Muscle of leg (tissue), 11 donors: ENCODE measurements around the gene TRPM3. TPM values are rescaled to one million over a fixed set of nuclear protein-coding genes. Genes with fewer than 3 reads are reported as not detected.

Source experiments
- DNase-seq: peaks from one replicate; pipeline ENCODE4 v3.0.0; 2013
- H3K27ac ChIP-seq: one replicate; pipeline ENCODE4 v1.5.1; 2013; ENCODE audit warnings: mild to moderate bottlenecking, low read length, control low read depth
- H3K27me3 ChIP-seq: one replicate; pipeline ENCODE4 v1.6.1; 2013; ENCODE audit warnings: low read length; ENCODE audit not compliant: control insufficient read depth, insufficient read depth
- H3K36me3 ChIP-seq: one replicate; pipeline ENCODE4 v1.6.1; 2013; ENCODE audit warnings: low read length; ENCODE audit not compliant: control insufficient read depth, insufficient read depth
- H3K4me1 ChIP-seq: one replicate; pipeline ENCODE4 v1.6.1; 2013; ENCODE audit warnings: low read length; ENCODE audit not compliant: control insufficient read depth, insufficient read depth
- H3K4me3 ChIP-seq: one replicate; pipeline ENCODE4 v1.5.1; 2013; ENCODE audit warnings: low read length, control low read depth
- H3K9me3 ChIP-seq: replicated peaks from 2 replicates; pipeline ENCODE4 v1.6.1; 2013; ENCODE audit warnings: low read depth, low read length; ENCODE audit not compliant: control insufficient read depth
- WGBS: methylation state at CpG from one replicate; pipeline ENCODE4 v1.1.5; 2013; ENCODE audit warnings: missing lambda C conversion rate; ENCODE audit not compliant: insufficient coverage; 5-methylcytosine and 5-hydroxymethylcytosine counted together
- polyA plus RNA-seq, 8 donors: library from polyadenylated mRNA; unstranded; fragments of 120-200 nt; gene quantifications; one replicate each; pipeline versions ENCODE4 v1.2.1 to v1.2.3, GENCODE V29; 2013; ENCODE audit warnings: inconsistent platforms in 1 of 8, low replicate concordance in 1 of 8; ENCODE audit not compliant: insufficient read length in 8 of 8, insufficient read depth in 1 of 8
- total RNA-seq: library from RNA; stranded (reverse); fragments of 120-200 nt; gene quantifications from one replicate; pipeline ENCODE4 v1.2.4, GENCODE V29; 2013

The TRPM3 gene
- total and polyA plus RNA-seq, 9 donors: 0.14 to 0.66 (median 0.31) TPM

DNA sequence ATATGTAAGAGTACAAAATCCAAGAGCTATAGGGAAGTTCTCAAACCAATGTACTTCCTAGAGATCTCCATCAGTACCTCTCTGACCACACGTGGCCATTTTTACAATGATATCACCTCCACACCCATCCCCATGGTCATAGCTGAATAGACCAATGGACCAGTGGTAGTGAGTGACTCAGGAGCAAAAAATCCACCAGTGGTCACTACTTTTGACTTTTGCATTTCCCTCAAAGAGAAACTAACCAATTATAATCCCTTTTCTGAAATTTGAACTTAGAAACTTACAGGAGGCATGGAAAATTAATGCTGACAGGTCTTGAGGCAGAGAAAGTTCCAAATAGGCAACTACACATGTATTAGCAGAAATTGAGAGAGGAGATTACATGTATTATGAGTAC, 238.4 kb downstream of the TRPM3 start:
- Histone ChIP-seq H3K27ac (no peak overlapping the region), H3K27me3 (no peaks in the 10 kb centered on the region), H3K36me3 (no peaks in the 10 kb centered on the region), H3K4me3 (no peak overlapping the region), H3K9me3 (no peaks in the 10 kb centered on the region), H3K4me1 (no peaks in the 10 kb centered on the region)
- no CpG with 5 or more reads among the region's 1 CpG for WGBS
- DNase-seq: no peak

DNA sequence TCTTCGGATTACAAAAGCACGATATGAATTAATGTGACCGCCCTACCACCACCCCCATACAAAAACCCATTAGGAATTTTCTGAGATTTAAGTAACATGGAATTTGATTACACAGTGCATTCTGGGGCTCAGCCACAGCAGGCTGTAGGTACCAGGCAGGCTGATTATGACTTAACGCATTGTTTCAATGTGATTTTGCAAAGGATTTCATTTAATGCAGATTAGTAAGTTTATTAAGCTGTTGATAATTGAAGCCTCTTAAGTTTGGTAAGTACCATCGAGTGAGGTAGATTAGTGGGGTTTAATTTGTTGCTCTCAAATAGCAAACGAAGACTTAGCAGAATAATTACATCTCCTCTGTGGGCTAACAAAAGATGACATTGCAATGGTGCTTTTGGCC, 240.1 kb downstream of the TRPM3 start:
- H3K36me3 ChIP-seq: no peaks in the 10 kb centered on the region
- H3K4me3 ChIP-seq: no peak overlapping the region
- 100% methylated on average over 1 of the region's 6 CpGs for WGBS
- no peak for DNase-seq
- no peak overlapping the region for H3K27ac ChIP-seq
- H3K27me3 ChIP-seq: no peaks in the 10 kb centered on the region
- H3K9me3 ChIP-seq: no peaks in the 10 kb centered on the region
- no peaks in the 10 kb centered on the region for H3K4me1 ChIP-seq

DNA sequence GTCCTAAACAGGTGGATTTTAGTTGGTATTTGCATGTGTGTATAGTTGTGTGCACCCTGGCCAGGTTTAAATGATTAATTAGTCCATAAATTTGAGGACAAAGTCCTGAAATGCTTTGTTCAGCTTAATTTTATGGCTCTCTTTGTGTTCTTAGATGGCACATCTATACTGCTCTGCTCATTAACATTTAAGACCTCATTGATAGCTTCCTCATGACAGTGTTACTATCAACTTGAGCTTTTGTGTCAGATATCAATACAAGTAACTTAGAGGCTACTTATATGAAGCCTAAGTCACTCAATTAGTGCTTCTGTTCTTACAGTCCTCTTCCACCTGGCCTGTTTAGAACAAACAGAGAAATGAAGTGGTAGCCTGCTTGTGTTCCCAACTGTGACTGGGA, 240.9 kb downstream of the TRPM3 start:
- H3K9me3 ChIP-seq: no peaks in the 10 kb centered on the region
- no peak overlapping the region for H3K27ac ChIP-seq
- no peak for DNase-seq
- H3K4me3 ChIP-seq: no peak overlapping the region
- H3K27me3 ChIP-seq: no peaks in the 10 kb centered on the region
- H3K36me3 ChIP-seq: no peaks in the 10 kb centered on the region
- no peaks in the 10 kb centered on the region for H3K4me1 ChIP-seq

DNA sequence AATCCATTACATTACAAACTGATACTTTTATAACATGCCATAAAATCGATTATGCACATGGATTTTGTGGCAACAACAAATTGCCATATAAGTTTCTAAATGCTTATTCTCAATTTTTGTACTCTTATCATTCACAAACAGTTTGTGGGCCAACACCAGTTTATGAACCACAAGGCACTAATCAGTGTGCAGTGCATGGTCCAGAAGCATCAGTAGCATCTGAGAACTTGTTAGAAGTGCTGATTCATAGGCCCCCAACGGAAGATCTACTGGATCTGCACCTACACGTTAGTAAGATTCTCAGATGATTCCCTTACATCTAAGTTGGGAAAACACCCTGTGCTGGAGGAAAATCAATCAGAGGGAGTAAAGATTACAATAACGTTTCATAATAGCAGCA, 242.8 kb downstream of the TRPM3 start:
- no CpG with 5 or more reads among the region's 4 CpGs for WGBS
- Histone ChIP-seq H3K4me3 (no peak overlapping the region), H3K27me3 (no peaks in the 10 kb centered on the region)

DNA sequence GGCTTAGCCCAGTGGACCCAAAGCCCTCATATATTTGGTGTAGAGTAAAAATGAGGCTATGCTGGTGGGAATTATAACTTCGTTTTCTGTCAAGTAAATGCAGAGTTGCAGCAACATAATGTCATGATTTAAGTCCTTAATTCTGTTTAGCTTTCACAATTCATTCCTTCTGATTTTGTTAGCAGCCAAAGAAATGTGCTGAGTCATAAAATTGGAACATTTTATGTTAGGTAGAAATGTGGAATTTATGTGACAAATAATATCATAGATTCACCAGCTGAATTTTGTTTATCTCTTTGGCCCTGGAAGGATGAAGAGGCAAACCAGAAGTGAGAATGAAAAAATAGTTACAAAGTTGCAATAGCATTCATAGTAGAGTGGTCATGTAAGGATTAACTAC, 247.0 kb downstream of the TRPM3 start:
- no peaks in the 10 kb centered on the region for H3K4me1 ChIP-seq
- H3K36me3 ChIP-seq: no peaks in the 10 kb centered on the region
- no peak for DNase-seq
- H3K4me3 ChIP-seq: no peak overlapping the region
- no peak overlapping the region for H3K27ac ChIP-seq
- H3K27me3 ChIP-seq: no peaks in the 10 kb centered on the region
- no peaks in the 10 kb centered on the region for H3K9me3 ChIP-seq
- no CpG with 5 or more reads among the region's 1 CpG for WGBS

More for the DNA sequence above, 242.8 kb downstream of the TRPM3 start:
- no peaks in the 10 kb centered on the region for H3K9me3 ChIP-seq
- no peaks in the 10 kb centered on the region for H3K36me3 ChIP-seq
- no peak overlapping the region for H3K27ac ChIP-seq
- H3K4me1 ChIP-seq: no peaks in the 10 kb centered on the region
- DNase-seq: no peak

DNA sequence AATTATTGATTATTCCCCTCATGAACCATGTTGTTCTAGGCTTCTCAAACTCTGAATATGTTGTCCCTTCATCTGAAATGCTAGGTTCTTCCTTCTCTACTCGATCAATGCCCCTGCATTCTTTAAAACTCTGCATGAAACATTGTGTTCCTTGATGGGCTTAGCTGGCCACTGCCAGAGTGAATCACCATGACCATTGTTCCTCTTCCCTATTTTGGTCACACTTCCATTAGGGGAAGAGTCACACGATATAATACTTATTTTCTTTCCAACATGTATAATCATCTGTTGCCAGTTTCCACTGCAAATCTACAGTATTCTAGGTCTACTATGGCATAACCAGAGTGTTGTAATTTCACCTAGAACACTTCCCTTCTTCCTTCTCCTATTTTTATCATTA, 247.9 kb downstream of the TRPM3 start:
- Histone ChIP-seq H3K4me1 (no peaks in the 10 kb centered on the region), H3K4me3 (no peak overlapping the region), H3K36me3 (no peaks in the 10 kb centered on the region), H3K9me3 (no peaks in the 10 kb centered on the region), H3K27ac (no peak overlapping the region), H3K27me3 (no peaks in the 10 kb centered on the region)
- DNase-seq: no peak
- 61% methylated on average over 2 of the region's 2 CpGs for WGBS

DNA sequence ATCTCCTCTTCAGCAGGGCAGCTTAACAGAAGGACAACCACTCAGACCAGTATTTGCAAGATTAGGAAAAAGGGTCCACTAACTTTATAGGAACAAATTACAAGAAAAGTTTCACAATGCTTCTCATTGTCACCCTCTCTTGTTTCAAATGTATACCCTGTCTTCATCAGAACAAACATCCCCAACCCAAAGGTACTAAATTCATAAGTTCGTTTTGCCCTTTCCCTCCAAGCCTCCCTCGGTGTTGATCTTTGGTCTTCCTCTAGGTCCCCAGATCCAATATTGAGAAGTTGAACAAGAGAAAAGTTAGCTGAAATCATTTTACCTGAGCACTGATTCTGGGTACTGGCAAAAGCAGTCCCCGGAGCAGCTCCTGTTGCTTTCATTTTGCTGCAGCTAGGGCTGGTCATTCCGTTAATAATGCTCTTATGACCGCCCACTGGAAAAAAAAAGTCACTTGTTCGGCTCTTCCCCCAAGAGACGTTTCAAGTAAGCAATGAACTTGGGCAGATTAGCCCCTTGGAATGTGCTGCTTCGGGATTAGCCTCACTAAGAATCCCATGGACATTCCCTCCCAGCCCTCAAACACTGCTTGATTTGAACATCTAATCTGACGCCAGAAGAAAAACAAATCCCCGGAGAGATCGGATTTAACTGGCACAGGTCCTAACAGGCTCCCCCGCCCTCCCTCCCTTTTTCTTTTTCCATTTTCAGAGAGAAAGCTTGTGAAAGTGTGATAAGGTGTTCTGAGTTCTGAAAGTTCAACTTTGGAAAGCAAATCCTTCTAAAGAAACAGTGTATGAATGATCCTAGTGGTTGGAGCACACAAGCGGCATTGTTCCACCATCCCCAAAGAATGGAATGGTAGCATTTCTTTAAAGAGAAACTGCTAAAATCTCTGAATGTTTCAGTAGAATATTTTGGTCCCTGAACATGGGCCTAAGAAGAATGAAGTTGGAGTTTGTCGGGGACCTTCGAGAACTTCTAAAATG, 252.5 kb downstream of the TRPM3 start:
- Histone ChIP-seq H3K4me1 (no peaks in the 10 kb centered on the region), H3K27ac (no peak overlapping the region), H3K9me3 (no peaks in the 10 kb centered on the region), H3K36me3 (no peaks in the 10 kb centered on the region), H3K27me3 (no peaks in the 10 kb centered on the region), H3K4me3 (peak overlapping the region; percentile 5)
- DNase-seq: peak; percentile 18
- WGBS: 47% methylated on average over 6 of the region's 15 CpGs

DNA sequence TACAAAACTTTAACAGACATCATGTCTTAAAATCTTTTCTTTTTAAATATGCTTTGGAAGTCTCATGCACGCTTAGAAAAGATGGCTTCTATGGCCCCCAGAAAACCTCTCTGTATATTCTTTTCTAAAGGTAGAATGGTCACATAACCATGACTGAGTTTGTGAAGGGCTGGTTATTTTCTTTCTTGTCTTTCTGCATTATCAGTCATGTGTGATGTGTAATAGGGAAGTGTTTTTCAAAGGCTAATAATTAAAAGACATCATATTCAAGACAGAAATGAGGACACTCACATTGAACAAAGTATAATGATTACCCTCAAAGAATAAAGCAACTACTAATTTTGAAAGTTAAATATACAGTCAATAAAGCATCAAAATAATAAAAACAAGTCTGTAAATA, 253.4 kb downstream of the TRPM3 start:
- no peaks in the 10 kb centered on the region for H3K9me3 ChIP-seq
- no peaks in the 10 kb centered on the region for H3K36me3 ChIP-seq
- no peaks in the 10 kb centered on the region for H3K27me3 ChIP-seq
- no peak for DNase-seq
- no peak overlapping the region for H3K27ac ChIP-seq
- no peak overlapping the region for H3K4me3 ChIP-seq
- H3K4me1 ChIP-seq: no peaks in the 10 kb centered on the region
- no CpG with 5 or more reads among the region's 1 CpG for WGBS

DNA sequence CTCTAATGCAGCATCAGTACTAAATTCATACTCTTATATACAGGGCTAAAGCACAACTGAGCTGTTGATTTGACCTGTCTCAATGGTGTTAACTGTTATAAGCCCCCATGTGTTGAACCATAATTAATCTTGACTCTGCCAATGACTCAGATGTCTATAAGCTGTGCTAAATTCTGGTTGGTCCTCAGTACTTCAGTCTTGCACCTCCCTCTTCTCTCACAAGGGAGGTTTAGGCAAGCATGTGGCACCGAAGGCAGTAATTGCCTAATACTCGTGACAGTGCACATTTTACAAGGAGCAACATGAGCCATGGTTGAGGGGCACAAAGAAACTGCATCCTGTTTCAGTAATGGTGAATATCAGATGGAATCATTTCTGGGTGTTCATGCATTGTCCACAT, 255.9 kb downstream of the TRPM3 start:
- Histone ChIP-seq H3K4me1 (no peaks in the 10 kb centered on the region), H3K36me3 (no peaks in the 10 kb centered on the region), H3K4me3 (no peak overlapping the region), H3K9me3 (no peaks in the 10 kb centered on the region), H3K27me3 (no peaks in the 10 kb centered on the region), H3K27ac (no peak overlapping the region)
- WGBS: 51% methylated on average over 2 of the region's 2 CpGs
- no peak for DNase-seq

DNA sequence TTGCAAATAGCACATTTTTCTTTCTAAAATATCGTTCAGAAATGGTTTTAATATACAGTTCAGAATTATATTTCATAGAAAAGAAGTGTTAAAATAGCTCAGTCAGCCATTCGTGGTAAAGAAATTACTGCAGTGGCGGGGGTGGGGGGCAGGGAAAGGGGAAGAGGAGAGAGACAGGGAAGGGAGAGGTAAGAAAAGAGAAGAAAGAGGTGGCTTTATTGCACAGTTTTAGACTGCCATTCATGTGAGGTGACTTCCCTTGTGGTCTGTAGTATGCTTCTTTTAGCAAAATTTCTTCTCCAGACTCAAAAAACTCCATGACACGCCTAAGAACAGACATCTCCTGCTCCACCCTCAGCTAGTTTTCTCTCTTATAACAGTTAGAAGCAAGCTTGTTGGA, 259.6 kb downstream of the TRPM3 start:
- no peaks in the 10 kb centered on the region for H3K9me3 ChIP-seq
- H3K27me3 ChIP-seq: no peaks in the 10 kb centered on the region
- H3K36me3 ChIP-seq: no peaks in the 10 kb centered on the region
- no peak overlapping the region for H3K27ac ChIP-seq
- no peak for DNase-seq
- H3K4me1 ChIP-seq: no peaks in the 10 kb centered on the region
- WGBS: 57% methylated on average over 1 of the region's 4 CpGs
- H3K4me3 ChIP-seq: no peak overlapping the region
